ENCODE results near the gene USP12.

Gene USP12

GRCh38 chr13:27035892-27036235, 135.7 kb downstream of the USP12 start:
- no peak for DNase-seq (ENCODE audit: low spot score)

GRCh38 chr13:27034678-27035111, 136.9 kb downstream of the USP12 start:
- DNase-seq (ENCODE audit: low spot score), result no peak

- DNase-seq (ENCODE audit: low spot score), result no peak
These were observed 142.7 kb downstream of the USP12 start for GRCh38 chr13:27028683-27029480.

- no peak for DNase-seq (ENCODE audit: low spot score)
These were observed 144.4 kb downstream of the USP12 start for GRCh38 chr13:27027086-27027667.

- no peak for DNase-seq (ENCODE audit: low spot score)
These were observed 145.2 kb downstream of the USP12 start for GRCh38 chr13:27026396-27026795.

GRCh38 chr13:27024776-27025492, 146.7 kb downstream of the USP12 start:
- no peak for DNase-seq (ENCODE audit: low spot score)

- no peak for DNase-seq (ENCODE audit: low spot score)
These were observed 147.5 kb downstream of the USP12 start for GRCh38 chr13:27024074-27024461.

- no peak for DNase-seq (ENCODE audit: low spot score)
These were observed 148.1 kb downstream of the USP12 start for GRCh38 chr13:27023385-27024073.

GRCh38 chr13:27022571-27023311, 148.9 kb downstream of the USP12 start:
- DNase-seq (ENCODE audit: low spot score), result peak; percentile 52

- DNase-seq (ENCODE audit: low spot score), result no peak
These were observed 151.2 kb downstream of the USP12 start for GRCh38 chr13:27020415-27020814.

- DNase-seq (ENCODE audit: low spot score), result no peak
These were observed 152.7 kb downstream of the USP12 start for GRCh38 chr13:27018882-27019281.

- no peak for DNase-seq (ENCODE audit: low spot score)
These were observed 153.2 kb downstream of the USP12 start for GRCh38 chr13:27018344-27018861.

GRCh38 chr13:27016875-27017274, 154.7 kb downstream of the USP12 start:
- DNase-seq (ENCODE audit: low spot score), result no peak

All from putamen (tissue), 1 donor.